Measurements from ENCODE around the gene AHCYL2.

The AHCYL2 gene

DNA sequence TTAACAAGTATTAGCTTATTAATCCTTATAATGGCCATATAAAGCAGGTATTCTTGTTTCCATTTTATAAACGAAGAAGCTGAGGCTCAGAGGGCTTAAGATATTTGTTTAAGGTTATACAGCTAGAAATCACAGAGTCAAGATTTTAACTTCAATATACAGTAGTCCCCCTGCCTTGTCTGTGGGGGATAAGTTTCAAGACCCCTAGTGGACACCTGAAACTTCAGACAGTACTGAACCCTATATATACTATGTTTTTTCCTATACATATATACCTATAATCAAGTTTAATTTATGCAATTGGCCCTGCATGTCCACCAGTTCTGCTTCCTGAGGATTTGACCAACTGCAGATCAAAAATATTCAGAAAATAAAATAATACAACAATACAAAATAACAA is 165.0 kb downstream of the AHCYL2 start:
- H4K20me1 ChIP-seq (ENCODE audit: control insufficient read depth, insufficient read depth, low read depth, low read length) = no peaks in the 10 kb centered on the region
- no peaks in the 10 kb centered on the region for H3F3A ChIP-seq (ENCODE audit: control insufficient read depth, insufficient read depth)
- no peak overlapping the region for H3K4me3 ChIP-seq (ENCODE audit: low read length)
- no peaks in the 10 kb centered on the region for H3K4me1 ChIP-seq (ENCODE audit: control insufficient read depth, low read length)
- TF ChIP-seq, protein P1, sequence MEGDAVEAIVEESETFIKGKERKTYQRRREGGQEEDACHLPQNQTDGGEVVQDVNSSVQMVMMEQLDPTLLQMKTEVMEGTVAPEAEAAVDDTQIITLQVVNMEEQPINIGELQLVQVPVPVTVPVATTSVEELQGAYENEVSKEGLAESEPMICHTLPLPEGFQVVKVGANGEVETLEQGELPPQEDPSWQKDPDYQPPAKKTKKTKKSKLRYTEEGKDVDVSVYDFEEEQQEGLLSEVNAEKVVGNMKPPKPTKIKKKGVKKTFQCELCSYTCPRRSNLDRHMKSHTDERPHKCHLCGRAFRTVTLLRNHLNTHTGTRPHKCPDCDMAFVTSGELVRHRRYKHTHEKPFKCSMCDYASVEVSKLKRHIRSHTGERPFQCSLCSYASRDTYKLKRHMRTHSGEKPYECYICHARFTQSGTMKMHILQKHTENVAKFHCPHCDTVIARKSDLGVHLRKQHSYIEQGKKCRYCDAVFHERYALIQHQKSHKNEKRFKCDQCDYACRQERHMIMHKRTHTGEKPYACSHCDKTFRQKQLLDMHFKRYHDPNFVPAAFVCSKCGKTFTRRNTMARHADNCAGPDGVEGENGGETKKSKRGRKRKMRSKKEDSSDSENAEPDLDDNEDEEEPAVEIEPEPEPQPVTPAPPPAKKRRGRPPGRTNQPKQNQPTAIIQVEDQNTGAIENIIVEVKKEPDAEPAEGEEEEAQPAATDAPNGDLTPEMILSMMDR (IDR thresholded peaks at IDR 0.05; ENCODE audit: low read depth, low read length, poor library complexity, severe bottlenecking) = peak; percentile 24
- no peak for TF ChIP-seq EZH2phosphoT487 (IDR thresholded peaks at IDR 0.05; ENCODE audit: borderline replicate concordance, low read length)
- no peaks in the 10 kb centered on the region for H3K9me2 ChIP-seq (replicated peaks; ENCODE audit: control insufficient read depth, low read length)
- H3K4me2 ChIP-seq (ENCODE audit: low read length) = no peak overlapping the region
- no peaks in the 10 kb centered on the region for H3K27me3 ChIP-seq (ENCODE audit: control insufficient read depth, low read length)
- H3K79me2 ChIP-seq (ENCODE audit: control insufficient read depth, low read length) = no peaks in the 10 kb centered on the region
- no peaks in the 10 kb centered on the region for H3K9me3 ChIP-seq (ENCODE audit: control insufficient read depth, insufficient read depth, low read length)
- H3K36me3 ChIP-seq (ENCODE audit: control insufficient read depth, low read length) = no peaks in the 10 kb centered on the region
- no peak overlapping the region for H3K27ac ChIP-seq (ENCODE audit: low read depth, low read length)

DNA sequence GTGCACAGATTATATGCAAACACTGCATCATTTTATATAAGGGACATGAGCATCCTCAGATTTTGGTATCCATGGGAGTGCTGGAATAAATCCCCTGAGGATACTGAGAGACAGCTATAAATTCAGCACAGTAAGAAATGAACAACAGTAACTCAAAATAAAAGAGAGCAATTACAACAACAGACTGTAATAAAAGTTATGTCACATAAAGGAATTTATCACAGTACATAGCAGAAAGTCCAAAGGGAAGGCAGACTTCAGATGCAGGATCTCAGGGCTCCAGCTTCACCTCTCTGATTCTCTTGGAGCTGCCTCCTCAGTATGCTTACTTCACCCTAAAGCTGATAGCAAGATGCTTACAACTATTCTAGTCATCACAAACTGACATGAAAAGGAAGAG is 165.5 kb downstream of the AHCYL2 start:
- Histone ChIP-seq H3K9me2 (replicated peaks; ENCODE audit: control insufficient read depth, low read length) (no peaks in the 10 kb centered on the region), H3K79me2 (ENCODE audit: control insufficient read depth, low read length) (no peaks in the 10 kb centered on the region), H3K27ac (ENCODE audit: low read depth, low read length) (no peak overlapping the region), H3K27me3 (ENCODE audit: control insufficient read depth, low read length) (no peaks in the 10 kb centered on the region), H3F3A (ENCODE audit: control insufficient read depth, insufficient read depth) (no peaks in the 10 kb centered on the region), H3K36me3 (ENCODE audit: control insufficient read depth, low read length) (no peaks in the 10 kb centered on the region), H3K4me2 (ENCODE audit: low read length) (no peak overlapping the region), H3K4me3 (ENCODE audit: low read length) (no peak overlapping the region), H3K4me1 (ENCODE audit: control insufficient read depth, low read length) (no peaks in the 10 kb centered on the region), H4K20me1 (ENCODE audit: control insufficient read depth, insufficient read depth, low read depth, low read length) (no peaks in the 10 kb centered on the region), H3K9me3 (ENCODE audit: control insufficient read depth, insufficient read depth, low read length) (no peaks in the 10 kb centered on the region)
- TF ChIP-seq, protein P1 (IDR thresholded peaks at IDR 0.05; ENCODE audit: low read depth, low read length, poor library complexity, severe bottlenecking) = no peak
- TF ChIP-seq EZH2phosphoT487 (IDR thresholded peaks at IDR 0.05; ENCODE audit: borderline replicate concordance, low read length) = no peak

DNA sequence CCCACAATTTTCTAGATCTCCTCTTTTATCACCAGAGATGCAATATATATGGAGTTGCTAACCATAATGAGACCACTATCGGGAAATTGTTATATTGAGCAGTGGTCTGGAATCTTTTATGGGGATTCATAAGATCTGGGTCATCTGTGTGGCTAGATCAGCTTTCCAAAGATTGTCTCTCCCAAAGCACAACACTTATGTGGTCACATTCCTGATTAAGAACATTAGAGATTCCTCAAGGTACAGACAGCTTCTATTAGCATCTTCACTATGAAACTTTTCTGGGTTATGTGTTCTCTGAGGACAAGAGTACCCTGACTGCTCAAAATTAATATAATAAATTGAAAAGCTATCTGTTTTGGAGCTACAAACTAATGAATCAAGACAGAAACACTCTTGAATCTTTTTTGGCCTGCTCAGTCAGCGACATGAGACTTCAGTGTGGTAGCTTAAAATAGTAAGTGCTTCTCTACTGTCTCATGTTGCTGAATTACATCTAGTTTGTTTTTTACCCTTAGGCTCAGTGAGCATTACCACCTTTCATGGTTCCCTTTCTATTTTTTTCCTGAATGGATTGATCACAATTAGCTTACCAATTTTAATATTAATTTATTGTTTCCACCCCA is 166.8 kb downstream of the AHCYL2 start:
- Histone ChIP-seq H3K4me2 (ENCODE audit: low read length) (no peak overlapping the region), H3F3A (ENCODE audit: control insufficient read depth, insufficient read depth) (no peaks in the 10 kb centered on the region), H3K4me1 (ENCODE audit: control insufficient read depth, low read length) (no peaks in the 10 kb centered on the region), H3K9me2 (replicated peaks; ENCODE audit: control insufficient read depth, low read length) (no peaks in the 10 kb centered on the region), H3K27me3 (ENCODE audit: control insufficient read depth, low read length) (no peaks in the 10 kb centered on the region), H3K36me3 (ENCODE audit: control insufficient read depth, low read length) (no peaks in the 10 kb centered on the region), H3K4me3 (ENCODE audit: low read length) (no peak overlapping the region), H3K79me2 (ENCODE audit: control insufficient read depth, low read length) (no peaks in the 10 kb centered on the region), H3K9me3 (ENCODE audit: control insufficient read depth, insufficient read depth, low read length) (no peaks in the 10 kb centered on the region), H4K20me1 (ENCODE audit: control insufficient read depth, insufficient read depth, low read depth, low read length) (no peaks in the 10 kb centered on the region), H3K27ac (ENCODE audit: low read depth, low read length) (no peak overlapping the region)
- TF ChIP-seq EZH2phosphoT487 (IDR thresholded peaks at IDR 0.05; ENCODE audit: borderline replicate concordance, low read length) = no peak
- TF ChIP-seq, protein P1 (IDR thresholded peaks at IDR 0.05; ENCODE audit: low read depth, low read length, poor library complexity, severe bottlenecking) = no peak
